SJCRH30 (cell line): ENCODE data around the gene ARHGEF6. TPM values are rescaled to one million over a fixed set of nuclear protein-coding genes. Genes with fewer than 3 reads are reported as not detected.
"Not testable (repeated sequence)": the region's sequence is repeated elsewhere in the genome, so short reads cannot be mapped to it uniquely, and the experiment has no call there.

Source experiments
- DNase-seq, 2 experiments: peaks; one replicate each; pipeline ENCODE4 v3.0.0-alpha.2; 2015 to 2020
- H3K27ac ChIP-seq: fragments of 250-450 bp; sonication (Bioruptor Pico); 2 replicates; pipeline ENCODE4 v1.5.1; 2020; ENCODE audit warnings: mild to moderate bottlenecking, moderate library complexity
- H3K27me3 ChIP-seq: fragments of 250-450 bp; sonication (Bioruptor Pico); 2 replicates; pipeline ENCODE4 v1.5.1; 2020; ENCODE audit warnings: mild to moderate bottlenecking, moderate library complexity
- H3K36me3 ChIP-seq: fragments of 250-450 bp; sonication (Bioruptor Pico); 2 replicates; pipeline ENCODE4 v1.5.1; 2020; ENCODE audit warnings: mild to moderate bottlenecking, moderate library complexity
- H3K4me1 ChIP-seq: fragments of 250-450 bp; sonication (Bioruptor Pico); 2 replicates; pipeline ENCODE4 v1.5.1; 2020; ENCODE audit warnings: mild to moderate bottlenecking, moderate library complexity
- H3K4me3 ChIP-seq: fragments of 250-450 bp; sonication (Bioruptor Pico); 2 replicates; pipeline ENCODE4 v1.5.1; 2020; ENCODE audit warnings: mild to moderate bottlenecking, moderate library complexity
- H3K9me3 ChIP-seq: fragments of 250-450 bp; sonication (Bioruptor Pico); replicated peaks from 2 replicates; pipeline ENCODE4 v1.5.1; 2020; ENCODE audit warnings: mild to moderate bottlenecking, moderate library complexity
- total RNA-seq: library from RNA; depleted of rRNA; stranded (reverse); fragments of >200 nt; shearing (Covaris generic); gene quantifications from 2 replicates; pipeline ENCODE4 v1.2.3, GENCODE V29; 2014

Gene ARHGEF6
- total RNA-seq, 1 experiment from 2014 or later, result 10.8 TPM

- peak; percentile 13 to 55 for DNase-seq
- Histone ChIP-seq H3K27me3 (no peaks in the 10 kb centered on the region), H3K9me3 (no peaks in the 10 kb centered on the region), H3K4me3 (no peak overlapping the region), H3K36me3 (no peaks in the 10 kb centered on the region), H3K27ac (no peak overlapping the region), H3K4me1 (peaks cover 8% of the 10 kb centered on the region; the same call in 1 of the 2 replicates)
Measured at GRCh38 chrX:136806891-136807410, 26.2 kb upstream of the ARHGEF6 start.

- Histone ChIP-seq H3K27me3 (no peaks in the 10 kb centered on the region), H3K36me3 (no peaks in the 10 kb centered on the region), H3K9me3 (no peaks in the 10 kb centered on the region), H3K4me1 (peaks cover 8% of the 10 kb centered on the region; the same call in 1 of the 2 replicates), H3K27ac (no peak overlapping the region), H3K4me3 (no peak overlapping the region)
- no peak for DNase-seq
Measured at GRCh38 chrX:136802515-136802914, 21.8 kb upstream of the ARHGEF6 start.

DNA sequence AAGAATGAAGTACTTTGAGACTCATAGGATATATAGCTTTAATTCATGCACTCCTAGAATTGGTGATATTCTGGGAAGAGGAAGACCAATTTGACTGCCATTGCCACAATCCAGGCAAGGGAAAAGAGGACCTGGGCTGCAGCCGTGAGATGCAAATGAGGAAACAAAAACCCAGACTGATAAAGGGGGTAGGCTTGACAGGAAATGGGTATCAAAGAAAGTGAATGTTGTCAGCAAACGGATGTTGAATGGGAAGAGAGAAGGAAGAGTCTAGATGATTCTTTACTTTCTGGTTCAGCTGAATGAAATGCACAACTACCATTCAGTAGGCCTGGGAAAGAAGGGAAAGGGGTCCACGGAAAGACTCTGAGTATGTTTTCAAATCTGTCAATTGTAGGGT is 17.1 kb upstream of the ARHGEF6 start:
- Histone ChIP-seq H3K9me3 (no peaks in the 10 kb centered on the region), H3K27me3 (no peaks in the 10 kb centered on the region), H3K4me3 (no peak overlapping the region), H3K36me3 (no peaks in the 10 kb centered on the region), H3K27ac (no peak overlapping the region), H3K4me1 (no peaks in the 10 kb centered on the region)
- DNase-seq, result no peak

GRCh38 chrX:136795132-136795531 is 14.4 kb upstream of the ARHGEF6 start:
- not testable (repeated sequence) for H3K27me3 ChIP-seq, H3K4me1 ChIP-seq, H3K9me3 ChIP-seq, H3K4me3 ChIP-seq, H3K27ac ChIP-seq, DNase-seq, H3K36me3 ChIP-seq

DNA sequence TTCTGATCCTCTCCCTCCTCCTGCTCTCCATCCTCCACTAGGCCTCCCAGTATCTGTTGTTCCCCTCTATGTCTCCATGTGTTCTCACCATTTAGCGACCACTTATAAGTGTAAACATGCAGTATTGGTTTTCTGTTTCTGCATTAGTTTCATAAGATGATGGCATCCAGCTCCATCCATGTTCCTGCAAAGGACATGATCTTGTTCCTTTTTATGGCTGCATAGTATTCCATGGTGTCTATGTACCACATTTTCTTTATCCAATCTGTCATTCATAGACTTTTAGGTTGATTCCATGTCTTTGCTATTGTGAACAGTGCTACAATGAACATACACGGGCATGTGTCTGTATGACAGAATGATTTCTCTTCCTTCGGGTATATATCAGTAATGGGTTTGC is 13.9 kb upstream of the ARHGEF6 start:
- H3K36me3 ChIP-seq, H3K27me3 ChIP-seq, H3K9me3 ChIP-seq, H3K27ac ChIP-seq, DNase-seq, H3K4me1 ChIP-seq, H3K4me3 ChIP-seq: not testable (repeated sequence)

DNA sequence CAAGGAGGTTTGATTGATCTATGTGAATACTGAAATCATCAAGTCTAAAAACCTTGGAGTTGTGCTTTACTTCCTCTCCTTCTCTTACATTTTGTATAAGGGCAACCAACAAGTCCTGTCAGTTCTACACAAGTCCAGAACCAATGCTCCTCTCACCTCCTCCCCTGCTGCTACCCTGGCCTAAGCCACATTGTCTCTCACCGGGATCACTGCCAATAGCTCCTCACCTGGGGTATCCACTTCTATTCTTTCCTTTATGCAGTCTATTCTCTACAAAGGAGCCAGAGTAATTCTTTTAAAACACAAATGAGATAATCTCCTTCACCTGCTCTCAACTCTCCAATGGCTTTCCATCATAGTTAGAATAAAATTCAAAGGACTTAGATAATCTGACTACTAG is 13.3 kb upstream of the ARHGEF6 start:
- DNase-seq, result no peak
- Histone ChIP-seq H3K27ac (no peak overlapping the region), H3K9me3 (no peaks in the 10 kb centered on the region), H3K4me3 (no peak overlapping the region), H3K4me1 (no peaks in the 10 kb centered on the region), H3K36me3 (no peaks in the 10 kb centered on the region), H3K27me3 (no peaks in the 10 kb centered on the region)

DNA sequence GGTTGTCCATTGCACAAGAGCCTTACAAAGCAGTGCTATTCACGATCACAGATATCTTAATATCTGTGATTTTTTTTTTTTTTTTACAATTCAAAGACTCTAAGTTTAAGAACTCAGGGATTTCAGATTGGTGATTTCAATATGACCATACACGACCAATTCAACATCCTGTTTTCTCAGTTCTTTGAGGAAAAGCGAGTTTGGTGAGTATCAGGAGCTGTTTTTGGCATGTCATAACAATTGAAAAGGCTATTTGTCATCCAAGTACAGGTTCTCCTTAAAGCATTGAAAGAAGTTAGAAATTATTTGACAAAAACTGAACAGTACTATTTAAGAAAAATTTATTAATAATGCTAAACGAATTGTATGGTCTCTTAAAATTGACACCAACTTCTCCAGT is 9.1 kb upstream of the ARHGEF6 start:
- H3K27ac ChIP-seq, result no peak overlapping the region
- no peaks in the 10 kb centered on the region for H3K36me3 ChIP-seq

DNA sequence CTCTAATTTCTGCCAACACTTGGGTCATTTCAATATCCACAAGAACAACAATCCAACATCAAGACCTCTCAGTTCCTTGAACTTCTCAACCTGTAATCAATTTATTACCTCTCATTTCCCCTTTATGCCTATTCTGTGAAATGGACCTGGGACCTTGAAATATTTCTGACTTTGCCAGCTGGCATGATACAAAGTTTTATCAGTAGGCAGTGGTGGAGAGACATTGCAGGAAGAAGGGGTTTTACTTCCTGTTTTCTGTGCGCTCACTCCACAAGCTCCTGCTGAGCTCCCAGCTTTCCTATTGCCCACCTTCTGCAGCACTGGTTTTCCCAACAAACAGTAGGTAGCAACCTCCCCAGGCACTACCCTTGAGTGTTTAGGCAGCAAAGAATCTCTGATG is 3.5 kb upstream of the ARHGEF6 start:
- no peak for DNase-seq
- Histone ChIP-seq H3K36me3 (no peaks in the 10 kb centered on the region), H3K27me3 (no peaks in the 10 kb centered on the region), H3K27ac (no peak overlapping the region), H3K4me3 (no peak overlapping the region), H3K9me3 (no peaks in the 10 kb centered on the region), H3K4me1 (no peaks in the 10 kb centered on the region)

More for the DNA sequence above, 9.1 kb upstream of the ARHGEF6 start:
- no peak for DNase-seq
- H3K4me3 ChIP-seq, result no peak overlapping the region
- H3K27me3 ChIP-seq, result no peaks in the 10 kb centered on the region
- no peaks in the 10 kb centered on the region for H3K9me3 ChIP-seq
- H3K4me1 ChIP-seq, result no peaks in the 10 kb centered on the region

DNA sequence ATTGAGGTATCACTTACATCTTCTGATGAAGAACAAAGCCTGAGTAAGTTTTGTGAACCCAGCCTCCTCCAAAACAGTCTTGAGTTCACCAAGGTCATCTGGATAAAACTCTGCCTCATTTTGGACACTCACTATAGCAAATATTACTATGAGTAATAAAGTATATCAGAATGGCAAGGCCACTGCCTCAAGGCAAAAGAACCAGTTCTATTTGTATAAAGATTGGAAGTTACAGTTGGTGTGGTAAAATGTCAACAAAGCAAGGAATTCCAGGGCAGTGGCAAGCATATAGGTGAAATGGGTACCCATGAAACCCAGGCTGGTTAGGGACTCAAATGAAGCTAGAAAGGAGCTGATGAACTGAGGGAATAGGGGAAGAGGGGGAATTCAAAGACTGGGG is 2.4 kb upstream of the ARHGEF6 start:
- Histone ChIP-seq H3K27ac (no peak overlapping the region), H3K36me3 (no peaks in the 10 kb centered on the region), H3K9me3 (no peaks in the 10 kb centered on the region), H3K4me3 (no peak overlapping the region), H3K27me3 (no peaks in the 10 kb centered on the region), H3K4me1 (no peaks in the 10 kb centered on the region)
- no peak for DNase-seq

DNA sequence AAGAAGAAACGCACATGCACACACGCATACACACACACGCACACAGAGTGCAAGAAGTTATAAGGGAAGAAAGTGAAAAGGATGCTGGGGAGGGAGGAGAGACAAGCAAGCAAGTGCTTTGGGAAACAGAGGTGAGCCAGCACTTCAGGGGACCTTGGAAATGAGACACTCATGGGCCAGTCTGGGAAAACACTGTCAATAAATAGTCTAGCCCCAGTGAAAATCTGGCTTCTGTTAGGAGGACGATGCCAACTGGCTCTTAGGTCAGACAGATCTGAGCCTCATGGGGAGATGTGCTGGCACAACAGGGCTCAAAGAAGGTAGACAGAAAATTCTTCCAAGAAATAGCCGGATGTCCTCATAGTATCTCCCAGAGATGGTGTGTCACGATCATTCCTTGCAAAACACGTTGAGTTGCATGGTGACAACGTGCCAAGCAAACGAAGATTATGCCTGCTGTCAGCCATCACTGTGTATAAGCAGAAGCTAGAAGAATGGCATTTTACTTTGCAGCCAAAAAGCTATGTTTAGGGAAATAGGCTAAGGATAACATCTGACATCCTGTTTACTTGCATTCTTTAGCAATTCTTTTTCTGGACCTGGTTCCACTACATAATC is 557 bp upstream of the ARHGEF6 start:
- no peaks in the 10 kb centered on the region for H3K36me3 ChIP-seq
- no peaks in the 10 kb centered on the region for H3K27me3 ChIP-seq
- DNase-seq, result no peak
- H3K4me3 ChIP-seq, result peak overlapping the region; percentile 46
- H3K9me3 ChIP-seq, result no peaks in the 10 kb centered on the region
- no peak overlapping the region for H3K27ac ChIP-seq
- H3K4me1 ChIP-seq, result no peaks in the 10 kb centered on the region

- Histone ChIP-seq H3K27ac (no peak overlapping the region), H3K27me3 (no peaks in the 10 kb centered on the region), H3K4me3 (peak overlapping the region; percentile 46)
Measured at GRCh38 chrX:136780241-136780640, 491 bp downstream of the ARHGEF6 start.

GRCh38 chrX:136779346-136779781 is 1.4 kb downstream of the ARHGEF6 start:
- no peaks in the 10 kb centered on the region for H3K9me3 ChIP-seq
- H3K27ac ChIP-seq, result no peak overlapping the region
- no peak for DNase-seq
- no peaks in the 10 kb centered on the region for H3K4me1 ChIP-seq
- H3K4me3 ChIP-seq, result no peak overlapping the region
- no peaks in the 10 kb centered on the region for H3K36me3 ChIP-seq
- H3K27me3 ChIP-seq, result no peaks in the 10 kb centered on the region

More at GRCh38 chrX:136780241-136780640, 491 bp downstream of the ARHGEF6 start:
- Histone ChIP-seq H3K36me3 (no peaks in the 10 kb centered on the region), H3K9me3 (no peaks in the 10 kb centered on the region), H3K4me1 (no peaks in the 10 kb centered on the region)
- DNase-seq, result no peak

DNA sequence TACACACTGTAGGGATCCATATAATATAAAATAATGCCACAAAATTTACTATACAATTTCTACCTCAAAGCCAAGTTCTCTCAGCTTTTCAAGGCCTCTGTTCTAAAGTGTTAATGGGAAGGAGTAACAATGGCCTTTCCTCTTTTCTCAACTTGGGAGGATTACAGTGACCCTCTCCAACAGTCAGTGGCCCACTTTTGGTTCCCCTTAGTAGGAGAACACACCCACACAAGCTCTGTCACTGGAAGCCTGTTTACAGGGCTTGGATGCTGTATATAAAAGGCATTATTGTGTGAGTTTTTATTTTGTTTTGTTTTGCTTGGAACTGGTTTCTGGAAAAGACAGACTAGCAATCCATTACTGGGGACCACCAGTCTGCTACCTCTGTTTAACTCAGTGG is 1.8 kb downstream of the ARHGEF6 start:
- H3K9me3 ChIP-seq, result no peaks in the 10 kb centered on the region
- no peak for DNase-seq
- H3K4me1 ChIP-seq, result no peaks in the 10 kb centered on the region
- no peak overlapping the region for H3K4me3 ChIP-seq
- no peak overlapping the region for H3K27ac ChIP-seq
- no peaks in the 10 kb centered on the region for H3K36me3 ChIP-seq
- H3K27me3 ChIP-seq, result no peaks in the 10 kb centered on the region

GRCh38 chrX:136778020-136778419 is 2.7 kb downstream of the ARHGEF6 start:
- no peaks in the 10 kb centered on the region for H3K4me1 ChIP-seq
- H3K36me3 ChIP-seq, result no peaks in the 10 kb centered on the region
- H3K4me3 ChIP-seq, result no peak overlapping the region
- H3K9me3 ChIP-seq, result no peaks in the 10 kb centered on the region
- no peaks in the 10 kb centered on the region for H3K27me3 ChIP-seq
- DNase-seq, result no peak
- no peak overlapping the region for H3K27ac ChIP-seq

DNA sequence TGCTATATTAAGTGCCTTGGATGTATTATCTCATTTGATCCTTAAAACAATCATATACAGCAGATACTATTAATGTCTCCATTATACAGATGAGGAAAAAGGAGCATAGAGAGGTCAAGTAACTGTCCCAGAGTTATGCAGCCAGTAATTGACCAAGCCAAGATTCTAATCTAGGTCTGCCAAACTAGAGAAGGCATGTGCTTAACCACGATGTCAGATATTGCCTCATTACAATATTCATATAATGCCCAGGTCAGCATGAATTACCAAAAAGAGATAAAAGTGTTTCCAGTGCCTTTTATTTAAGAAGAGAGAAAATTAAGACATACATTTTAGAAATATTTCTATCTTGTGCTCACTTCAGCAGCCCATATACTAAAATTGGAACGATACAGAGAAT is 7.1 kb downstream of the ARHGEF6 start:
- no peak overlapping the region for H3K27ac ChIP-seq
- H3K4me3 ChIP-seq, result no peak overlapping the region
- DNase-seq, result no peak
- no peaks in the 10 kb centered on the region for H3K36me3 ChIP-seq
- H3K4me1 ChIP-seq, result no peaks in the 10 kb centered on the region
- H3K27me3 ChIP-seq, result no peaks in the 10 kb centered on the region
- H3K9me3 ChIP-seq, result no peaks in the 10 kb centered on the region

- not testable (repeated sequence) for H3K4me3 ChIP-seq, H3K9me3 ChIP-seq, H3K27me3 ChIP-seq, DNase-seq, H3K36me3 ChIP-seq, H3K4me1 ChIP-seq, H3K27ac ChIP-seq
Measured at GRCh38 chrX:136771869-136772268, 8.9 kb downstream of the ARHGEF6 start.
